ENCODE results near the gene CSNK1A1.

- TF ChIP-seq CTCF (conservative IDR thresholded peaks at IDR 0.05; ENCODE audit: low read depth, low read length), result no peak
- TF ChIP-seq EZH2 (IDR thresholded peaks at IDR 0.05; ENCODE audit: borderline replicate concordance, low read depth, low read length, poor library complexity, severe bottlenecking), result no peak
Observed at GRCh38 chr5:149518620-149519019, 32.6 kb downstream of the CSNK1A1 start.

All from A673 (cell line).